Neural cell (in vitro differentiated cells): ENCODE measurements around the gene AXL. TPM values are rescaled to one million over a fixed set of nuclear protein-coding genes. Genes with fewer than 3 reads are reported as not detected.

Experiments
- H2AFZ ChIP-seq: fragments of 200-600, 300-800 bp; sonication (generic), shearing (Covaris generic); 2 replicates; pipeline ENCODE4 v1.6.0; 2014; ENCODE audit warnings: low read depth, mild to moderate bottlenecking, antibody characterized with exemption, low read length, moderate library complexity
- H3F3A ChIP-seq: fragments of 200-600 bp; shearing (Covaris generic); 2 replicates; pipeline ENCODE4 v1.6.1; 2016; ENCODE audit warnings: mild to moderate bottlenecking, moderate library complexity, mixed read lengths, antibody characterized with exemption, low read length; ENCODE audit not compliant: insufficient read depth, poor library complexity, severe bottlenecking
- H3K27ac ChIP-seq: fragments of 200-600, 300-800 bp; sonication (generic), shearing (Covaris generic); 2 replicates; pipeline ENCODE4 v1.5.1; 2014; ENCODE audit warnings: mild to moderate bottlenecking, low read length, moderate library complexity
- H3K27me3 ChIP-seq: fragments of 300-800, 200-600 bp; sonication (generic), shearing (Covaris generic); 2 replicates; pipeline ENCODE4 v1.6.0; 2014; ENCODE audit warnings: mild to moderate bottlenecking, low read depth, low read length, moderate library complexity; ENCODE audit not compliant: insufficient read depth
- H3K36me3 ChIP-seq: fragments of 300-800, 200-600 bp; sonication (generic), shearing (Covaris generic); 2 replicates; pipeline ENCODE4 v1.5.1; 2014; ENCODE audit warnings: mild to moderate bottlenecking, antibody characterized with exemption, low read length, moderate library complexity; ENCODE audit not compliant: insufficient read depth
- H3K4me2 ChIP-seq: fragments of 300-800, 200-600 bp; sonication (generic), shearing (Covaris generic); 2 replicates; pipeline ENCODE4 v1.6.0; 2014; ENCODE audit warnings: mild to moderate bottlenecking, low read length
- H3K4me3 ChIP-seq: fragments of 300-800, 200-600 bp; sonication (generic), shearing (Covaris generic); 2 replicates; pipeline ENCODE4 v1.5.1; 2014; ENCODE audit warnings: mild to moderate bottlenecking, low read length, moderate library complexity
- H3K79me2 ChIP-seq: fragments of 200-600 bp; shearing (Covaris generic); replicated peaks from 2 replicates; pipeline ENCODE4 v1.6.0; 2014; ENCODE audit warnings: mild to moderate bottlenecking, low read length, moderate library complexity; ENCODE audit not compliant: insufficient read depth
- H3K9ac ChIP-seq: fragments of 300-800, 200-600 bp; sonication (generic), shearing (Covaris generic); 2 replicates; pipeline ENCODE4 v1.6.1; 2016; ENCODE audit warnings: mild to moderate bottlenecking, low read length, mixed read lengths
- H3K9me2 ChIP-seq: fragments of 200-600 bp; shearing (Covaris generic); 2 replicates; pipeline ENCODE4 v1.6.1; 2016; ENCODE audit warnings: mild to moderate bottlenecking, low read length, mixed read lengths; ENCODE audit not compliant: insufficient read depth
- H3K9me3 ChIP-seq: fragments of 200-600, 300-800 bp; sonication (generic), shearing (Covaris generic); 2 replicates; pipeline ENCODE4 v1.6.1; 2016; ENCODE audit warnings: mild to moderate bottlenecking, mixed run types, low read length, moderate library complexity, mixed read lengths
- H4K20me1 ChIP-seq: fragments of 200-600 bp; shearing (Covaris generic); 2 replicates; pipeline ENCODE4 v1.6.1; 2016; ENCODE audit warnings: mild to moderate bottlenecking, mixed run types; ENCODE audit not compliant: insufficient read depth
- EP300 ChIP-seq: fragments of 450-650 bp; conservative IDR thresholded peaks from 2 replicates; pipeline ENCODE4 v1.6.1; 2014; ENCODE audit warnings: antibody characterized with exemption, mild to moderate bottlenecking, moderate library complexity; ENCODE audit not compliant: poor library complexity, severe bottlenecking
- EZH2 ChIP-seq: fragments of 200-600, 300-800 bp; shearing (Covaris generic), sonication (generic); IDR thresholded peaks from 2 replicates; pipeline ENCODE4 v1.6.1; 2014; ENCODE audit warnings: antibody characterized with exemption, low read length, borderline replicate concordance, mild to moderate bottlenecking; ENCODE audit not compliant: insufficient read depth, poor library complexity, severe bottlenecking
- MXI1 ChIP-seq: fragments of 450-650 bp; conservative IDR thresholded peaks from 2 replicates; pipeline ENCODE4 v1.6.1; 2014; ENCODE audit warnings: antibody characterized with exemption, mild to moderate bottlenecking; ENCODE audit not compliant: poor library complexity, severe bottlenecking
- POLR2AphosphoS5 ChIP-seq: IDR thresholded peaks from 2 replicates; pipeline ENCODE4 v1.6.1; 2012
- RAD21 ChIP-seq: fragments of 450-650 bp; conservative IDR thresholded peaks from 2 replicates; pipeline ENCODE4 v1.6.1; 2014; ENCODE audit warnings: antibody characterized with exemption, mild to moderate bottlenecking, moderate library complexity
- SMC3 ChIP-seq: fragments of 450-650 bp; conservative IDR thresholded peaks from 2 replicates; pipeline ENCODE4 v1.6.1; 2014; ENCODE audit warnings: antibody characterized with exemption, mild to moderate bottlenecking, moderate library complexity; ENCODE audit not compliant: poor library complexity
- TAF1 ChIP-seq: IDR thresholded peaks from 2 replicates; pipeline ENCODE4 v1.6.1; 2012; ENCODE audit warnings: low read depth
- polyA plus RNA-seq: library from polyadenylated mRNA; depleted of rRNA; stranded (reverse); fragments of >200 nt; gene quantifications from 2 replicates; pipeline ENCODE4 v1.2.3, GENCODE V29; 2014
- TF ChIP-seq, protein P1 (sequence below): fragments of 450-650 bp; IDR thresholded peaks from 2 replicates; pipeline ENCODE4 v1.5.1; 2014; ENCODE audit warnings: antibody characterized with exemption, mild to moderate bottlenecking, moderate library complexity; ENCODE audit not compliant: poor library complexity, severe bottlenecking
- TF ChIP-seq, protein P2 (sequence below): IDR thresholded peaks from 2 replicates; pipeline ENCODE4 v1.6.1; 2012; ENCODE audit warnings: borderline replicate concordance

Gene AXL
- polyA plus RNA-seq, 1 donor from 2014 or later = 0.10 TPM

DNA sequence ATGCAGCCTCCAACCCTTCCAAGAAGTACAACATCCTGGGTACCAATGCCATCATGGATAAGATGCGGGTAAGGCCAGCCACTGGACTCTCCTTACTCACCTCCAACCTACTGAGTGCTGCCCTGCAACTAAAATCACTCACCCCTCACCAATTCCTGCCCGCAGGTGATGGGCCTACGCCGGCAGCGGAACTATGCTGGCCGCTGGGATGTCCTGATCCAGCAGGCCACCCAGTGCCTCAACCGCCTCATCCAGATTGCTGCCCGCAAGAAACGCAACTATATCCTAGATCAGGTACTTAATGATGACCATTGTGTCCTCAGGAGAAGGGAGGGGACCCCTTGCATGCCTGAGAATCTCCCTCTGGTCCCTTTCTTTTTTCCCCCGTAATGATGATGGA is 75.4 kb downstream of the AXL start:
- no peak overlapping the region for H3K4me3 ChIP-seq
- H3K79me2 ChIP-seq = no peaks in the 10 kb centered on the region
- H3K27ac ChIP-seq = no peak overlapping the region
- no peaks in the 10 kb centered on the region for H3F3A ChIP-seq
- H3K27me3 ChIP-seq = no peaks in the 10 kb centered on the region
- H3K9ac ChIP-seq = no peak overlapping the region
- no peak overlapping the region for H2AFZ ChIP-seq
- no peak for TF ChIP-seq EZH2
- TF ChIP-seq MXI1 = no peak
- TF ChIP-seq, protein P1, sequence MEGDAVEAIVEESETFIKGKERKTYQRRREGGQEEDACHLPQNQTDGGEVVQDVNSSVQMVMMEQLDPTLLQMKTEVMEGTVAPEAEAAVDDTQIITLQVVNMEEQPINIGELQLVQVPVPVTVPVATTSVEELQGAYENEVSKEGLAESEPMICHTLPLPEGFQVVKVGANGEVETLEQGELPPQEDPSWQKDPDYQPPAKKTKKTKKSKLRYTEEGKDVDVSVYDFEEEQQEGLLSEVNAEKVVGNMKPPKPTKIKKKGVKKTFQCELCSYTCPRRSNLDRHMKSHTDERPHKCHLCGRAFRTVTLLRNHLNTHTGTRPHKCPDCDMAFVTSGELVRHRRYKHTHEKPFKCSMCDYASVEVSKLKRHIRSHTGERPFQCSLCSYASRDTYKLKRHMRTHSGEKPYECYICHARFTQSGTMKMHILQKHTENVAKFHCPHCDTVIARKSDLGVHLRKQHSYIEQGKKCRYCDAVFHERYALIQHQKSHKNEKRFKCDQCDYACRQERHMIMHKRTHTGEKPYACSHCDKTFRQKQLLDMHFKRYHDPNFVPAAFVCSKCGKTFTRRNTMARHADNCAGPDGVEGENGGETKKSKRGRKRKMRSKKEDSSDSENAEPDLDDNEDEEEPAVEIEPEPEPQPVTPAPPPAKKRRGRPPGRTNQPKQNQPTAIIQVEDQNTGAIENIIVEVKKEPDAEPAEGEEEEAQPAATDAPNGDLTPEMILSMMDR = no peak
- no peak for TF ChIP-seq EP300
- TF ChIP-seq RAD21 = no peak
- no peak for TF ChIP-seq TAF1
- TF ChIP-seq, protein P2, sequence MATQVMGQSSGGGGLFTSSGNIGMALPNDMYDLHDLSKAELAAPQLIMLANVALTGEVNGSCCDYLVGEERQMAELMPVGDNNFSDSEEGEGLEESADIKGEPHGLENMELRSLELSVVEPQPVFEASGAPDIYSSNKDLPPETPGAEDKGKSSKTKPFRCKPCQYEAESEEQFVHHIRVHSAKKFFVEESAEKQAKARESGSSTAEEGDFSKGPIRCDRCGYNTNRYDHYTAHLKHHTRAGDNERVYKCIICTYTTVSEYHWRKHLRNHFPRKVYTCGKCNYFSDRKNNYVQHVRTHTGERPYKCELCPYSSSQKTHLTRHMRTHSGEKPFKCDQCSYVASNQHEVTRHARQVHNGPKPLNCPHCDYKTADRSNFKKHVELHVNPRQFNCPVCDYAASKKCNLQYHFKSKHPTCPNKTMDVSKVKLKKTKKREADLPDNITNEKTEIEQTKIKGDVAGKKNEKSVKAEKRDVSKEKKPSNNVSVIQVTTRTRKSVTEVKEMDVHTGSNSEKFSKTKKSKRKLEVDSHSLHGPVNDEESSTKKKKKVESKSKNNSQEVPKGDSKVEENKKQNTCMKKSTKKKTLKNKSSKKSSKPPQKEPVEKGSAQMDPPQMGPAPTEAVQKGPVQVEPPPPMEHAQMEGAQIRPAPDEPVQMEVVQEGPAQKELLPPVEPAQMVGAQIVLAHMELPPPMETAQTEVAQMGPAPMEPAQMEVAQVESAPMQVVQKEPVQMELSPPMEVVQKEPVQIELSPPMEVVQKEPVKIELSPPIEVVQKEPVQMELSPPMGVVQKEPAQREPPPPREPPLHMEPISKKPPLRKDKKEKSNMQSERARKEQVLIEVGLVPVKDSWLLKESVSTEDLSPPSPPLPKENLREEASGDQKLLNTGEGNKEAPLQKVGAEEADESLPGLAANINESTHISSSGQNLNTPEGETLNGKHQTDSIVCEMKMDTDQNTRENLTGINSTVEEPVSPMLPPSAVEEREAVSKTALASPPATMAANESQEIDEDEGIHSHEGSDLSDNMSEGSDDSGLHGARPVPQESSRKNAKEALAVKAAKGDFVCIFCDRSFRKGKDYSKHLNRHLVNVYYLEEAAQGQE = no peak
- TF ChIP-seq SMC3 = no peak
- H3K9me2 ChIP-seq = no peaks in the 10 kb centered on the region
- no peak overlapping the region for H3K4me2 ChIP-seq
- peaks cover 7% of the 10 kb centered on the region for H3K36me3 ChIP-seq
- H3K9me3 ChIP-seq = no peaks in the 10 kb centered on the region
- H4K20me1 ChIP-seq = no peaks in the 10 kb centered on the region

DNA sequence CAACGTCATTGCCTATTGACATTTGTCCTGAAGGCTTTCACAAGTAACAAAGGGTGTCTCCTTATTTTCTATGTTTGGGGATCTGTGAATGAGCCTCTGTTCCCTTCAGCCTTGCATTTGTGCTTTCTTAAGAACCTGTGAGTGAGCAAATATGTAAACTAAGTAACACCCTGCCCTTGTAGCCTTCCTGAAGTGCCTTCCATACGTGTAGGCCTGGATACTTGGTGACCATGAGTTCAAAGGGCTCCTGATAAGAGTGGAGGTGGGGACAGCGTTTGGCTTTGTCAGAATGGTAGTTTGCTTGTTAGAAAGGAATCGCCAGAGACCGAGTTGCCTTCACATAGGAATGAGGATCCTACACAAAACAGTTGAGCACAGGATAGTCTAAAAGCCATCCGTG is 76.5 kb downstream of the AXL start:
- Histone ChIP-seq H3K36me3 (peaks cover 7% of the 10 kb centered on the region), H3K4me3 (no peak overlapping the region), H3K9me2 (no peaks in the 10 kb centered on the region), H2AFZ (no peak overlapping the region), H4K20me1 (no peaks in the 10 kb centered on the region), H3K27me3 (no peaks in the 10 kb centered on the region), H3F3A (no peaks in the 10 kb centered on the region), H3K9ac (no peak overlapping the region), H3K4me2 (no peak overlapping the region), H3K9me3 (no peaks in the 10 kb centered on the region), H3K27ac (no peak overlapping the region), H3K79me2 (no peaks in the 10 kb centered on the region)
- no peak for TF ChIP-seq MXI1
- no peak for TF ChIP-seq RAD21

DNA sequence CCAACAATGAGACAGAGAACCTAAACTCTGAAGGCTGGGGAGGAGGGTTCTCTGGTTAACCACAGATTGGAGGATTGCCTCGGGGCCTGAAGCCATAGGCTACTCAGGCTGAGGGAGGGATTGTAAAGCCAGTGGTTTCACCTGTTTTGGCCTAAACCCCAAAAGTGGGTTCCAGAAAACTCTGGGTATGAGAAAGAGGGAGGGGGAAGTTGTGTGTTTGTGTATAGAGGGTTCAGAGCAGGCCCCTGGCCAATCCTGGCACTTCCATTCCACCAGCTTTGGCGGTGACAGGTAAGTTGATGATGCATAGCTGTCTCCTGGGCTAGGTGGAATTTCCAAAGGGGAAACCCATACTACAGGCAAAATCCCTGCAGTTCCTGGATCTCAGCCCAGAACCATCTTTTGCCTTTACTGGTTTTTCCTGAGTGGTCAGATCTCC is 77.4 kb downstream of the AXL start:
- peaks cover 7% of the 10 kb centered on the region for H3K36me3 ChIP-seq
- no peaks in the 10 kb centered on the region for H4K20me1 ChIP-seq
- TF ChIP-seq, protein P2 = no peak
- TF ChIP-seq RAD21 = no peak
- TF ChIP-seq, protein P1 = no peak
- TF ChIP-seq TAF1 = no peak
- TF ChIP-seq EP300 = no peak
- no peak for TF ChIP-seq EZH2
- no peak for TF ChIP-seq POLR2AphosphoS5
- TF ChIP-seq SMC3 = no peak
- no peak for TF ChIP-seq MXI1

More for the DNA sequence above, 77.4 kb downstream of the AXL start:
- H3K9me3 ChIP-seq = no peaks in the 10 kb centered on the region
- H3K27me3 ChIP-seq = no peaks in the 10 kb centered on the region
- no peak overlapping the region for H3K4me3 ChIP-seq
- H3K79me2 ChIP-seq = no peaks in the 10 kb centered on the region
- H3K9me2 ChIP-seq = no peaks in the 10 kb centered on the region
- no peaks in the 10 kb centered on the region for H3F3A ChIP-seq
- no peak overlapping the region for H3K4me2 ChIP-seq
- H3K9ac ChIP-seq = no peak overlapping the region
- no peak overlapping the region for H3K27ac ChIP-seq
- H2AFZ ChIP-seq = no peak overlapping the region
